Epithelial cell of proximal tubule (primary cell): Measurements from ENCODE around the gene BEX5. TPM values are rescaled to one million over a fixed set of nuclear protein-coding genes. Genes with fewer than 3 reads are reported as not detected.
"Not testable (repeated sequence)": the region's sequence is repeated elsewhere in the genome, so short reads cannot be mapped to it uniquely, and the experiment has no call there.

Experiments used
- DNase-seq: peaks from one replicate; pipeline ENCODE4 v3.0.0-alpha.2; 2011; ENCODE audit warnings: low read depth
- H3K4me3 ChIP-seq: 2 replicates; pipeline ENCODE4 v1.5.1; 2011; ENCODE audit warnings: low read depth, mild to moderate bottlenecking, low read length
- total RNA-seq: library from RNA; depleted of rRNA; stranded (reverse); fragments of >200 nt; gene quantifications from 2 replicates; pipeline ENCODE4 v1.2.3, GENCODE V29; 2015
- TF ChIP-seq, protein P1 (sequence below): conservative IDR thresholded peaks from 2 replicates; pipeline ENCODE4 v1.5.1; 2012; ENCODE audit warnings: low read depth, mild to moderate bottlenecking, low read length

BEX5 gene
- total RNA-seq = 1.0 and 14.0 TPM in 2 replicates

DNA sequence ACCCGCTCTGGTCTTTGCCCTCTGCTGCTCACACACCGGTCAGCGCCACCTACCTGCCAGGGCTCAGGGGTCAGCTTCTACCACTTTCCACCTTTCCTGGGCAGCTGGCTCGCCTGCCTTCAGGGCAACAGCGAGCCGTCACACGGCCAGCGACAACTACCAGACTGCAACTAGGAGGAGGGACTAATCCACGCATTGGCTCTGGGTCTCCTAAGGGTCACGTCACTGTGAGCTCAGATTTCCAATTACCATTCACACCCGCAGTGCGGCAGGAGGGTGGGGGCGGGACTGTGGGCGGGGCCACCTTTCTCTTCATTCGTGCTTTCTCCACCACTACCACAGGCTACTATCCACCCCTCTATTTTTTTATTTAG, at the start of gene BEX5:
TSS of gene BEX5 (minus strand) at position 172 of the 374 bp plus-strand sequence. CDS start 1,712 bp downstream, outside the sequence.
- H3K4me3 ChIP-seq = peak within 1 kb of the TSS; percentile 59
- peak; percentile 9 for DNase-seq
- TF ChIP-seq, protein P1, sequence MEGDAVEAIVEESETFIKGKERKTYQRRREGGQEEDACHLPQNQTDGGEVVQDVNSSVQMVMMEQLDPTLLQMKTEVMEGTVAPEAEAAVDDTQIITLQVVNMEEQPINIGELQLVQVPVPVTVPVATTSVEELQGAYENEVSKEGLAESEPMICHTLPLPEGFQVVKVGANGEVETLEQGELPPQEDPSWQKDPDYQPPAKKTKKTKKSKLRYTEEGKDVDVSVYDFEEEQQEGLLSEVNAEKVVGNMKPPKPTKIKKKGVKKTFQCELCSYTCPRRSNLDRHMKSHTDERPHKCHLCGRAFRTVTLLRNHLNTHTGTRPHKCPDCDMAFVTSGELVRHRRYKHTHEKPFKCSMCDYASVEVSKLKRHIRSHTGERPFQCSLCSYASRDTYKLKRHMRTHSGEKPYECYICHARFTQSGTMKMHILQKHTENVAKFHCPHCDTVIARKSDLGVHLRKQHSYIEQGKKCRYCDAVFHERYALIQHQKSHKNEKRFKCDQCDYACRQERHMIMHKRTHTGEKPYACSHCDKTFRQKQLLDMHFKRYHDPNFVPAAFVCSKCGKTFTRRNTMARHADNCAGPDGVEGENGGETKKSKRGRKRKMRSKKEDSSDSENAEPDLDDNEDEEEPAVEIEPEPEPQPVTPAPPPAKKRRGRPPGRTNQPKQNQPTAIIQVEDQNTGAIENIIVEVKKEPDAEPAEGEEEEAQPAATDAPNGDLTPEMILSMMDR = no peak

DNA sequence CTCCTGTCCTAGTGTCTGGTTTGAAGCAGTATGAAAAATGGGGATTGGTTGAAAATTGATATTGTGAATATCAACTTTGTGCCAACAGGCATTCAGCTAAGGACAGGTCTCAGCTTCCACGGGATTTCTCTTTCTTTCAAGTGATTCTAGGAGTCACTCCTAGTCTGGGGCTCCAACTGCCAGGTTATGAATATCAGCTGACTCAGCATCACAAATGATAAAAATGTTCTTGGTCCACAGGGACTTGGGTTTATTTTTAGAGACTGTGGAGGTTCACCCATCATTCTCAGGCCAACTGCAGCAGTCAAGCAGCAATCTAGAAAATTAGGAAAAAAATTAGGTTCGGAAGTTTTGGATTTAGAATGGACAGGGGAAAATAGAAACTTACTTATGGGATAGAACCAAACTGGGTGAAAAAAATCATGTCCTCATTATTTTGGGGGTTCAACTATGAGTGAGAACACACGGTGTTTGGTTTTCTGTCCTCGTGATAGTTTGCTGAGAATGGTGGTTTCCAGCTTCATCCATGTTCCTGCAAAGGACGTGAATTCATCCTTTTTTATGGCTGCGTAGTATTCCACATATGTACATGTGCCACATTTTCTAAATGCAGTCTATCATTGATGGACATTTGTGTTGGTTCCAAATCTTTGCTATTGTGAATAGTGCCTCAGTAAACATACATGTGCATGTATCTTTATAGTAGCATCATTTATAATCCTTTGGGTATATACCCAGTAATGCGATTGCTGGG, 30.4 kb upstream of the BEX5 start:
- H3K4me3 ChIP-seq = no peak overlapping the region
- TF ChIP-seq, protein P1 = no peak
- DNase-seq = no peak

DNA sequence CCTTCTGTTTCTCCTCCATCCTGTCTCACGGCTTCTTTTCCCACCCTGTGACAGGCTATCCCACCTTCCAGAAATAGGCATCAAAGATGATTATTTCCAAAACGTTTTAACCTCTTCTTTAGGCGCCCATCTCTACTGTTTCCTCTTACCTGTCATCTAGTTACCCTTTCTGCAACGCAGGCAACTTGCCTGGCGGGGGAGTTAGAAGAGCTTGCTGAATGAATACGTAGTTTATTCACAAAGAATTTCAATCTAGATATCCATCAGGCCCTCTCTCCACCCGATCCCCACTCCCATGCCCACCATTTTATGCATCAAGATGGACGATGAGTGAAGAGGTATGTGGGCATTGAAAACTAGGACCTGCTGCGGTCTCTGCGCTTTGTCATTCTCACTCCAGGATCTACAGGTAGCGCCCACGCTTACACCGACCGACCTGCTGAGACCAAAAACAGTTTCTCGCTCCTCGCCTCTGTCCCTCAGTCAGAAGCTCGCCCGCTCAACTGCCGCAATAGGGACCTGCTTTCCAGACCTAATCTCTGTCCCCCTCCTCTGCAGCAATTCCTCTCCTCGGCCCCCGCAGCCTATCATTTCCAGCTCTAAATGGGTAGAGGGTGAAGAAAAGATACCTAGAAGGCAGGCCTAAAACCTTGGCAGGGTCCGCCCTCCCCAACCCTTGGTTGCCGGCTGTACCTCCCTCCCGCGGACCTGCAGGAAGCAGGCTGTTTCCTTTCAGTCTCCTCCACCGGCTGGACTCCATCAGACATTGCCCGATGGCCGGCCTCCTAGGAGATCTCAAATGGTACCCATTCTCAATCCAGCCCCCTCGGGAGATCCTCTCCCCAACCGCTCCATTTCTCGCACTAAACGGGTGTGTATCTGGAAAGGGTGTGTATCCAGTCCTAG, 624 bp downstream of the BEX5 start:
- TF ChIP-seq, protein P1 = no peak
- peak overlapping the region; percentile 59 for H3K4me3 ChIP-seq
- no peak for DNase-seq

DNA sequence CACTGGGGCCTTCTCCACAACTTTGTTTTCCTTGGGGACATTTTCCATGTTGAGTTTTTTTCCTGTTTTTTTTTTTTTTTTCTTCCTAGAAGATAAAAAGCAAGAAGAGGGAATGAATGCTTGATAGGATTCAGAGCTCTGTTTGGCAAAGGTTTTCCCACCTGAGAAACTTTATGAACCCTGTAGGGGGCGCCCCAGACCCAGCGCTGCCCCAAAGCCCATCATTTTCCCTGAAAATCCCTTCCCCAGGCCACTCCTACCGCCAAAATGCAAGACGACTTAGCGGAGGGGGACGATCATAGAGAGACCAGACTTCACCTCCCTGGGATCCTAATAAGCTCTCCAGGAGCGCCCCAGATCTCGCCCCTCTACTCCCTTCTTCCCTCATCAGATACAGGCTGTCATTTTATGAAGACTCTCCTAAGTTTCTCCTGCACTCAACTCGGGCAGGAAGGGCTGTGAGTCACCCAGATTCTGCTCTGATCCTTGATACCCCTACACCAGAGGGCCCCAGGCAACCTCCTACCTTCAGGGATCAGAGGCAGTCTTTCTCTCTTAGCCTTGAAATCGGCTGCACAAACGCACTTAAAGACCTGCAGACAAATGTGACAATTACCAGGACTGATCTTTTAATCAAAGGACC, 1.4 kb downstream of the BEX5 start:
- H3K4me3 ChIP-seq = no peak overlapping the region
- DNase-seq = no peak
- TF ChIP-seq, protein P1 = peak; percentile 43

DNA sequence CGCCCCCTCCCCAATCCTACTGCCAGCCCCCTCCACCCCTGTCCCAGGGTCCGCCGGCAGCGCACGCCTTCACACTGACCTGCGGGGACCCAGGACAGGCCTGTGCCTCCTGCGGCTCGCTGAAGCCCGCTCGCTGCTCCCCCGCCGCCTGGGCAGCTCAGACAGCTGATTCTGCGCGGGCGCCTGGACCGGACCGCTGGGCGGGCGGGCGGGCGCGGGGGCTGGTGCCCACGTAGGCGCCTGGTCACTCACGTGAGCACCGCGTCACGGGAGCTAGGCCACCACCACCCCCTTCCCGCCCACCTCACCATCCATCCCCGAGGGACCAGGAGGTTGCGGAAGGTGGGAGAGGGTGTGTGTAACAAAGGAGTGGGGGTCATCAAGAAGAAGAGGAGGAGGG, 13.5 kb downstream of the BEX5 start, which contains the start of gene TCEAL6:
TSS of gene TCEAL6 (minus strand) at position 208 of the 400 bp plus-strand sequence.
- DNase-seq, H3K4me3 ChIP-seq: not testable (repeated sequence)

DNA sequence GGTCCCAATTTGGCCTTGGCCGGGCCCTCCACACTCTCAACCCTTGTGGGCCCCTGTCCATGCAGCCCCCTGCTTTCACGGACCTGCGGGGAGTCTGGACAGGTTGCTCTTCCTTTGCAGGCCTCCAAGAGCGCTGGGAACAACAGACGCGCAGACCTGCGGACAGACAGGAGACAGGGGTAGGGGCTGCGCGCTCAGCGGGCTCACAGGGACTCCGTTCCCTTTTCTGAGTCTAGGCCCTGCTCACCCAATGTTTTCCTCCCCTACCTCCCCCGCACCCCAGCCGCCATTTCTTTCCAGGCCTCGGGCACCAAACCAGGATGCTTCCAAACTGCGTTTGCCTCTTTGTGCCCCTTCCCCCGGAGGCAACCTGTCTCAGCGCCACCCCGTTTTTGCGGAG, 14.1 kb downstream of the BEX5 start:
- H3K4me3 ChIP-seq, DNase-seq: not testable (repeated sequence)

DNA sequence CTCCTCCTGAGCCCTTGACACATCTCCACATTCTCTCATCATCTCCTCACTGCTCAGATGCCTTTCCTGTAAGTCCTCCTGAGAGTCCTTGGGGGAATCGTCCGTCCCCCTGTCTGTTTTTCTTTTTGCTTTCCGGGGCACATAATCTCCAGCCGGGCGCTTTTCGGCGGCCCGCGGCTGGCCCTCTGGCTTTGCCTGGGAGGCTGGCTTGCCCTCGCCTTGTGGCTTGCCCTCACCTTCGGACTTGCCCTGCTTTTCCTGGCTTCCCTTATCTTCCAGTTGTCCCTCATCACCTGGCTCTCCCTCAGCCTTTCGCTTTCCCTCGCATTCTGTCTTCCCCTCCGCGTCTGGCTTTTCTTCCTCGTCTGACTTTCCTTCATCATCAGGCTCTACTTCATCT, 14.9 kb downstream of the BEX5 start:
- DNase-seq, H3K4me3 ChIP-seq: not testable (repeated sequence)

DNA sequence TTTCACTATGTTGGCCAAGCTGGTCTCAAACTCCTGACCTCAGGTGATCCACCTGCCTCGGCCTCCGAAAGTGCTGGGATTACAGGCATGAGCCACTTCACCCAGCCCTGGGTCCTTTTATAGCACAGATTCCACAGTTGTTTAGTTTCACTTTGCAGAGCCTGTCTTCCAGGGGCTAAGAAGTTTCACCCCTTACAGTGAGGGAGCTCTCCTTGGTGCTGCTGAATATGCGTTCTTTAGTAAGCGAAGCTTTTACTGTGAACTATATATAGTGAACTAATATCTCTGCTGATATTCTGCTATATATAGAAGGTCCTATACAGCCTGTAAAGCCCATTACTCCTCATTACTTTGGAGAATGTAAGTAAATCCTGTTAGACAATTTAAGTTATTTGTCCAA, 17.7 kb downstream of the BEX5 start:
- no peak for DNase-seq
- TF ChIP-seq, protein P1 = no peak
- no peak overlapping the region for H3K4me3 ChIP-seq
